ENCODE measurements around the gene ARAP2. TPM values are rescaled to one million over a fixed set of nuclear protein-coding genes. Genes with fewer than 3 reads are reported as not detected.

Gene ARAP2
- total RNA-seq, 1 experiment from 2014 or later: 13.6 TPM

DNA sequence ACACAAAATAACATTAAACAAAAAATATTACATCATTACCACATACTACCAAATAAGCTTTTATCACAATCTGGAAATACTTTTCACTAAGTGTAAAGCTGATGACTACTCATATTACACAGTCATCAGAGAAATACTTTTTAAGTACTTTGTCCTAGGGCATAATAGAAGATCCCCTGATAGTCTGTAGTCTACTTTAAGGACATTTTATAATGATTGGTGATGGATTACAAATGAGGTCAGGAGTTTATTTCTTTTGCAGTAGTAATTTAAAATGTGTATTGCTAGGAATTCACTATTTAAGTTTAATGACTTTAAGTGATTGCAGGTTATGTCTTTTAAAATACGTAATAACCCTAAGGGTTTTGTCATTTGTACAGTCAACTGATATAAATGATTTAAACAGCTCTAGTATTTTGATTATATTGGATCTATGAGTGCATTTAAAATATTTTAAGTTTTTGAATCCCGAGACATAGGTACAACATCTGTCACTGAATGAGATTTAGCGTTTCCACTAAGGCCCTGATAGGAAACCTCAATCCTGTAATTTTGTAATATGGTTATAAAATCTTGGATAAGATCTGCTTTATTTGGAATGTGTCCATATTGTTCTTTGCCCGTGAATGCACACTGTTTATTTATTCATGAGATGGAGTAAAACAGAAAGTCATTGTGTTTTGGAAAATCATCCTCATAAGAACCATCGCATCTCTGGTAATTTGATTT, 189.5 kb downstream of the ARAP2 start (continued):
- TF ChIP-seq, protein P1, sequence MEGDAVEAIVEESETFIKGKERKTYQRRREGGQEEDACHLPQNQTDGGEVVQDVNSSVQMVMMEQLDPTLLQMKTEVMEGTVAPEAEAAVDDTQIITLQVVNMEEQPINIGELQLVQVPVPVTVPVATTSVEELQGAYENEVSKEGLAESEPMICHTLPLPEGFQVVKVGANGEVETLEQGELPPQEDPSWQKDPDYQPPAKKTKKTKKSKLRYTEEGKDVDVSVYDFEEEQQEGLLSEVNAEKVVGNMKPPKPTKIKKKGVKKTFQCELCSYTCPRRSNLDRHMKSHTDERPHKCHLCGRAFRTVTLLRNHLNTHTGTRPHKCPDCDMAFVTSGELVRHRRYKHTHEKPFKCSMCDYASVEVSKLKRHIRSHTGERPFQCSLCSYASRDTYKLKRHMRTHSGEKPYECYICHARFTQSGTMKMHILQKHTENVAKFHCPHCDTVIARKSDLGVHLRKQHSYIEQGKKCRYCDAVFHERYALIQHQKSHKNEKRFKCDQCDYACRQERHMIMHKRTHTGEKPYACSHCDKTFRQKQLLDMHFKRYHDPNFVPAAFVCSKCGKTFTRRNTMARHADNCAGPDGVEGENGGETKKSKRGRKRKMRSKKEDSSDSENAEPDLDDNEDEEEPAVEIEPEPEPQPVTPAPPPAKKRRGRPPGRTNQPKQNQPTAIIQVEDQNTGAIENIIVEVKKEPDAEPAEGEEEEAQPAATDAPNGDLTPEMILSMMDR (IDR thresholded peaks at IDR 0.05 in 2 of 3, conservative IDR thresholded peaks at IDR 0.05 in 1 of 3; ENCODE audit: borderline replicate concordance in 1 of 3, insufficient read depth in 1 of 3, low read depth in 2 of 3, low read length in 2 of 3): no peak
- TF ChIP-seq EZH2 (IDR thresholded peaks at IDR 0.05): no peak
- TF ChIP-seq, protein P2, sequence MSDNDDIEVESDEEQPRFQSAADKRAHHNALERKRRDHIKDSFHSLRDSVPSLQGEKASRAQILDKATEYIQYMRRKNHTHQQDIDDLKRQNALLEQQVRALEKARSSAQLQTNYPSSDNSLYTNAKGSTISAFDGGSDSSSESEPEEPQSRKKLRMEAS (IDR thresholded peaks at IDR 0.05): no peak
- no peak for TF ChIP-seq SRF (IDR thresholded peaks at IDR 0.05; ENCODE audit: low read depth)
- TF ChIP-seq JUND (IDR thresholded peaks at IDR 0.05): no peak
- TF ChIP-seq CEBPB (IDR thresholded peaks at IDR 0.05; ENCODE audit: low read depth): no peak

DNA sequence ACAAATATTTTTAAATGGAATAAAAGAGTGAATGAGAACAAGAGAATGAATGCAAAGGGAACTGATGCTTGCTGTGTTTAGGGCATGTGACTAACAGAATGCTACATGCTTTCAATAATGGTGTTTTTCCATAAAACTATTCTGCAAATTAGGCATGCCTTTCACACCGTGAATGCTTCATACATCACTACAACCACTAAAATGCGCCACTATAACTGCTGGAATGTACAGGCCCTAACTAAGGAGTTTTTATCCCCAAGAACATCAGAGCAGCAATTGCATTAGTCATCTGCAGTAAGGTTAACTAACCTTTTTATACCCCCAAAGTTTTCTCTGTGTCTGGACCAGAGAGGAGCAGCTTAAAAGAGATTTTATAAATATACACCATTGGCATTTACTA, 190.4 kb downstream of the ARAP2 start:
- Histone ChIP-seq H3K27me3 (ENCODE audit: insufficient read depth, low read length) (no peaks in the 10 kb centered on the region), H3K36me3 (ENCODE audit: control insufficient read depth in 1 of 2, insufficient read depth in 2 of 2, low read length in 2 of 2) (no peaks in the 10 kb centered on the region), H3K9me3 (ENCODE audit: control insufficient read depth in 1 of 2, insufficient read depth in 1 of 2, low read depth in 1 of 2, low read length in 2 of 2) (no peaks in the 10 kb centered on the region), H3K9me2 (ENCODE audit: insufficient read depth) (no peaks in the 10 kb centered on the region), H3K9ac (ENCODE audit: low read length) (no peak overlapping the region), H4K20me1 (ENCODE audit: insufficient read depth) (no peaks in the 10 kb centered on the region), H3K79me2 (ENCODE audit: insufficient read depth, low read length) (no peaks in the 10 kb centered on the region), H3K27ac (ENCODE audit: low read depth, low read length) (no peak overlapping the region), H3K4me1 (ENCODE audit: control insufficient read depth in 1 of 2, insufficient read depth in 2 of 2, low read length in 2 of 2) (no peaks in the 10 kb centered on the region), H2AFZ (ENCODE audit: low read depth, low read length, poor library complexity, severe bottlenecking) (no peak overlapping the region), H3K4me3 (replicated peaks in 1 of 2; ENCODE audit: low read depth in 1 of 2, low read length in 2 of 2) (no peak overlapping the region), H3K4me2 (ENCODE audit: low read length) (no peak overlapping the region)
- POLR2A ChIA-PET: no interaction called here
- DNase-seq (ENCODE audit: low read depth, low spot score) (no peak), ATAC-seq (no peak)
- TF ChIP-seq, protein P3, sequence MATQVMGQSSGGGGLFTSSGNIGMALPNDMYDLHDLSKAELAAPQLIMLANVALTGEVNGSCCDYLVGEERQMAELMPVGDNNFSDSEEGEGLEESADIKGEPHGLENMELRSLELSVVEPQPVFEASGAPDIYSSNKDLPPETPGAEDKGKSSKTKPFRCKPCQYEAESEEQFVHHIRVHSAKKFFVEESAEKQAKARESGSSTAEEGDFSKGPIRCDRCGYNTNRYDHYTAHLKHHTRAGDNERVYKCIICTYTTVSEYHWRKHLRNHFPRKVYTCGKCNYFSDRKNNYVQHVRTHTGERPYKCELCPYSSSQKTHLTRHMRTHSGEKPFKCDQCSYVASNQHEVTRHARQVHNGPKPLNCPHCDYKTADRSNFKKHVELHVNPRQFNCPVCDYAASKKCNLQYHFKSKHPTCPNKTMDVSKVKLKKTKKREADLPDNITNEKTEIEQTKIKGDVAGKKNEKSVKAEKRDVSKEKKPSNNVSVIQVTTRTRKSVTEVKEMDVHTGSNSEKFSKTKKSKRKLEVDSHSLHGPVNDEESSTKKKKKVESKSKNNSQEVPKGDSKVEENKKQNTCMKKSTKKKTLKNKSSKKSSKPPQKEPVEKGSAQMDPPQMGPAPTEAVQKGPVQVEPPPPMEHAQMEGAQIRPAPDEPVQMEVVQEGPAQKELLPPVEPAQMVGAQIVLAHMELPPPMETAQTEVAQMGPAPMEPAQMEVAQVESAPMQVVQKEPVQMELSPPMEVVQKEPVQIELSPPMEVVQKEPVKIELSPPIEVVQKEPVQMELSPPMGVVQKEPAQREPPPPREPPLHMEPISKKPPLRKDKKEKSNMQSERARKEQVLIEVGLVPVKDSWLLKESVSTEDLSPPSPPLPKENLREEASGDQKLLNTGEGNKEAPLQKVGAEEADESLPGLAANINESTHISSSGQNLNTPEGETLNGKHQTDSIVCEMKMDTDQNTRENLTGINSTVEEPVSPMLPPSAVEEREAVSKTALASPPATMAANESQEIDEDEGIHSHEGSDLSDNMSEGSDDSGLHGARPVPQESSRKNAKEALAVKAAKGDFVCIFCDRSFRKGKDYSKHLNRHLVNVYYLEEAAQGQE (IDR thresholded peaks at IDR 0.05; ENCODE audit: low read depth): no peak
- TF ChIP-seq, protein P1 (IDR thresholded peaks at IDR 0.05 in 2 of 3, conservative IDR thresholded peaks at IDR 0.05 in 1 of 3; ENCODE audit: borderline replicate concordance in 1 of 3, insufficient read depth in 1 of 3, low read depth in 2 of 3, low read length in 2 of 3): no peak
- TF ChIP-seq, protein P4, sequence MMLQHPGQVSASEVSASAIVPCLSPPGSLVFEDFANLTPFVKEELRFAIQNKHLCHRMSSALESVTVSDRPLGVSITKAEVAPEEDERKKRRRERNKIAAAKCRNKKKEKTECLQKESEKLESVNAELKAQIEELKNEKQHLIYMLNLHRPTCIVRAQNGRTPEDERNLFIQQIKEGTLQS (IDR thresholded peaks at IDR 0.05): no peak
- TF ChIP-seq ZNF274 (IDR thresholded peaks at IDR 0.05; ENCODE audit: low read depth, low read length) (no peak), EGR1 (IDR thresholded peaks at IDR 0.05; ENCODE audit: low read depth) (no peak), EZH2 (IDR thresholded peaks at IDR 0.05) (no peak), RAD21 (IDR thresholded peaks at IDR 0.05; ENCODE audit: low read depth) (no peak), CBX3 (IDR thresholded peaks at IDR 0.05; ENCODE audit: low read depth) (no peak), SP1 (IDR thresholded peaks at IDR 0.05; ENCODE audit: low read depth) (no peak), POLR2AphosphoS5 (IDR thresholded peaks at IDR 0.05; ENCODE audit: low read depth, low read length) (no peak)
- CTCF ChIA-PET: no interaction called here
- no TSS peak for BruUV-seq (replicated peaks)
- intact Hi-C loops (cut with micrococcal nuclease): no loop called here
- RAD21 ChIA-PET (ENCODE audit: low non-redundant PET in 1 of 2, low total read pairs in 2 of 2, uncharacterized antibody in 2 of 2, unreplicated experiment in 2 of 2): no interaction called here

All from HCT116 (cell line).